T-helper 2 cell treated with Interferon-gamma antibody and Interleukin-4, amounts not matched to agents 5 μg/mL and 100 μg/mL, for 36 hours (primary cell): ENCODE data around the gene PLA2G6.
"Not testable (repeated sequence)": the region's sequence is repeated elsewhere in the genome, so short reads cannot be mapped to it uniquely, and the experiment has no call there.

Source experiments
- DNase-seq: peaks from one replicate; pipeline ENCODE4 v3.0.0; 2021; ENCODE audit warnings: low spot score
- H3K27ac Mint-ChIP-seq: one replicate; pipeline ENCODE4 v1.8.0; 2021; ENCODE audit warnings: mild to moderate bottlenecking, mixed read lengths
- H3K27me3 Mint-ChIP-seq: one replicate; pipeline ENCODE4 v1.8.0; 2021; ENCODE audit warnings: low read depth, mixed read lengths
- H3K36me3 Mint-ChIP-seq: one replicate; pipeline ENCODE4 v1.8.0; 2021; ENCODE audit warnings: low read depth, mixed read lengths
- H3K4me1 Mint-ChIP-seq: one replicate; pipeline ENCODE4 v1.8.0; 2021; ENCODE audit warnings: low read depth, mixed read lengths
- H3K4me3 Mint-ChIP-seq: one replicate; pipeline ENCODE4 v1.8.0; 2022; ENCODE audit warnings: mild to moderate bottlenecking, moderate library complexity, mixed read lengths
- H3K9me3 Mint-ChIP-seq: one replicate; pipeline ENCODE4 v1.8.0; 2021; ENCODE audit warnings: mixed read lengths

The PLA2G6 gene

DNA sequence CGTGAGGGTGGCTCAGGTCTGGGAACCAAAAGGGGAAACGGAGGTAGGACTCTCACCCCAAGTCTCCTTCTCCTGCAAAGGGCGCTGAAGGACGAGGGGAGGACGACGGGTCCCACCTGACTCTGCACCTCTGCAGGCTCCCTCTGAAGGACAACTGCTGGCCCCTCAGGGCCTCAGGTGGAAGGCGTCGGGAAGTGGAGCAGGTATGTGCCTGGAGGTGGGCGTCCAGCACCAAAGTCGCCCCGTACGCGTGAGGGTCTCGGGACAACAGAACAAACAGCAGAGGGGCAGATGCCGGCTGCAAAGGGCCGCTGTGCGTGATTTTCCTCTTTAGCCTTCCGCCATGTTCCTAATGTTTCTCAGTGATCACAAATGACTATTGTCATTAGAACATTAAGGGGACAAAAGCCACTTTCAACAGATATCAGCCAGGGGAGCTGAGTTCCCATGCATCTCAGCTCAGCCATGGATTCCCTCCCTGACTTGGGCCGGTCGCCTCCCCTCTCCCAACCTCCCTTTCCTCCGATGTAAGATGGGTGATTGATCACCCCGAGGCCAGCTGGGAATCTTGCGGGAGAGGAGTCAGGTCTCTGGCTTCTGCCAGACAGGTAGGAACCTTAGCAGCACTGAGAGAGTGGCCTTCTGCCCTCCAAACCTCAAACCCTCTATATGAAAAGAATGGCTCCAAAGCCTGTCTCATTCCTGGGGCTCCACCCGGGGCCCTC lies 98.5 kb downstream of the PLA2G6 start:
- no peak overlapping the region for H3K4me3 Mint-ChIP-seq
- no peak overlapping the region for H3K27ac Mint-ChIP-seq
- peaks cover 32% of the 10 kb centered on the region for H3K27me3 Mint-ChIP-seq
- H3K4me1 Mint-ChIP-seq = no peaks in the 10 kb centered on the region
- no peaks in the 10 kb centered on the region for H3K36me3 Mint-ChIP-seq
- H3K9me3 Mint-ChIP-seq = no peaks in the 10 kb centered on the region
- no peak for DNase-seq

DNA sequence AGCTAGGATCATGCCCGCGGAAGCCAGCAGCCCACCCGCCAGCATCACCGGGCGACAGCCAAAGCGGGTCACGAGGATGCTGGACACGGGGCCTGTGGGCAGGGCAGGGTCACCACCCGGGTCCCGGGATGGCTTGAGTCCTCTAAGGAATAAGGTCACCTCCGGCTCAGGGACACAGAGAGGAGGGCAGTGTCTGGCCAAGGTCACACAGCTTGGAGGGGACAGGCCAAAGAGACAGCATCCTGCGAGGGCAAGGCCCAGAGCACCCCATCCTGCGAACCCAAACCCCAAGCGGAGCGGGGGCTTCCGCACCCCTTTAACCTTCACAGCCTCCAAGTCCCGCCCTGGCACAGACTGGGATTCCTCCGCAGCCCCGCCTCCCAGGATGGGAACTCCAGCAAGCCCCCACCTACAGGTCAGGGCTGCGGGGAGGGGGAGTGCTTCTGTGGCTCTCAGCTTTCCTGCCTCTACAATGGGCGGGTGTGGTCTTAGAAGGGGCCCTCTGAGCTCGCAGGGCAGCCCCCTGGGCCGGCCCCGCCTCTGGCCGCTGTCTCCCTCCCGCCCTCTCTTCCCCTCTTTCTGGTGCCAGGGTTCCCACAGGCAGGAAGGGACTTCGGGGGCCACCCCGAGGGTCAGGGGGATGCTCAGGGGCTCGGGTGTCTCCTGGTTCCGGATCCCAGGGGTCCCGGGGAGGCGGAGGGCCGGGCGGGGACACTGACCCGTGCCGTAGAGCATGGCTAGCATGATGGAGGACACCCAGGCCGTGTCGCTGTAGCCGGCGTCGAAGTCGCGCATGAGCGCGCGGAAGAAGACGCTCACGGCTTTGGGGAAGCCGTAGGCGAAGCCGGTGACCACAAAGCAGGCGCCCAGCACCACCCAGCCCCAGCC lies 99.4 kb downstream of the PLA2G6 start:
- Mint-ChIP-seq H3K4me3 (no peak overlapping the region), H3K4me1 (no peaks in the 10 kb centered on the region), H3K27me3 (peaks cover 32% of the 10 kb centered on the region), H3K9me3 (no peaks in the 10 kb centered on the region), H3K27ac (no peak overlapping the region), H3K36me3 (no peaks in the 10 kb centered on the region)
- DNase-seq = no peak

DNA sequence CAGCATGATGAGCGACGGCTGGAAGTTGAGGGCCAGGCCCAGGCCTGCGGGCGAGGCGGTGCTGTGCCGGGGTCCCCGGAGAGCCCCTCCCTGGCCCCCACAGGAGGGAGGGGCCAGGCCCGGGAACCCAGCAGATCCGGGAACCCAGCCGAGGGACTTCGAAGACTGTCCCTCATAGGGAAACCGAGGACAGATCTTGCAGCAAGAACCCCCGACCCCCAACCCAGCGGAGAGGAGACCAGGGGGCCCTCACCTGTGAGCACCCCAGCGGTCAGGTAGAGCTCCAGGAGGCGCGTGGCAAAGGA lies 100.0 kb downstream of the PLA2G6 start:
- Mint-ChIP-seq H3K4me3 (no peak overlapping the region), H3K4me1 (no peaks in the 10 kb centered on the region), H3K27ac (no peak overlapping the region), H3K36me3 (no peaks in the 10 kb centered on the region), H3K9me3 (no peaks in the 10 kb centered on the region), H3K27me3 (peaks cover 32% of the 10 kb centered on the region)
- DNase-seq = no peak

DNA sequence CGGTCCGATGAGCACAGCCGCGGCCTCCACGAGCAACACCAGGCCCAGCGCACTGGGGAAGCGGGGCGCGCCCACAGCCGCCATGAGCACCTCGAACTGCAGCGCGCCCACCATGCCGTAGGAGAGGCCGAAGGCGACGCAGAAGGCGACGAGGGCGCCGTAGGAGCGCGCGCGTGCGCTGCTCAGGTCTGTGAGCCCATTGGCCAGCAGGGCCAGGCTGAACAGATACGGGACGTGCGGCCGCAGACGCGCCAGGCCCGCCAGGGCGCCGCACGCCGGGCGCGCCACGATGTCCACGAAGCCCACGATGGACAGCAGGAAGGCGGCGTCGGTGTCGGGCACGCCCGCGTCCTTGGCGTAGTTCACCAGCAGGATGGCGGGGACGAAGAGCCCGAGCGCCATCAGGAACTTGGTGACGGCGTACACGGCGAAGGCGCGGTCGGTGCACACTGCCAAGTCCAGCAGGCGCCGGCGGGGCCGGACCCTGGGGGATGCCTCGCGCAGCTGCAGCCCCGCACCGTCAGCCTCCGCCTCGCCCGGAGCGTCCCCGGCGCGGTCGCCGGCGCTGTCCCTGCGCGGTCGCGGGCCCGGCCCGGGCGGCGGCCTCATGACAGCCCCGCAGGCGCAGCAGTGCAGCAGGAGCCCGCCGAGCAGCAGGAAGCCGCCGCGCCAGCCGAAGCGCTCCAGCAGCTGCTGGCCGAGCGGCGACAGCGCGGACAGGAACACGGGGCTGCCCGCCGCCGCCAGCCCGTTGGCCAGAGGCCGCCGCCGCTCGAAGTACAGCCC lies 100.6 kb downstream of the PLA2G6 start:
- H3K27ac Mint-ChIP-seq = no peak overlapping the region
- no peak overlapping the region for H3K4me3 Mint-ChIP-seq
- H3K9me3 Mint-ChIP-seq = no peaks in the 10 kb centered on the region
- H3K36me3 Mint-ChIP-seq = no peaks in the 10 kb centered on the region
- no peaks in the 10 kb centered on the region for H3K4me1 Mint-ChIP-seq
- H3K27me3 Mint-ChIP-seq = peaks cover 32% of the 10 kb centered on the region
- DNase-seq = no peak

DNA sequence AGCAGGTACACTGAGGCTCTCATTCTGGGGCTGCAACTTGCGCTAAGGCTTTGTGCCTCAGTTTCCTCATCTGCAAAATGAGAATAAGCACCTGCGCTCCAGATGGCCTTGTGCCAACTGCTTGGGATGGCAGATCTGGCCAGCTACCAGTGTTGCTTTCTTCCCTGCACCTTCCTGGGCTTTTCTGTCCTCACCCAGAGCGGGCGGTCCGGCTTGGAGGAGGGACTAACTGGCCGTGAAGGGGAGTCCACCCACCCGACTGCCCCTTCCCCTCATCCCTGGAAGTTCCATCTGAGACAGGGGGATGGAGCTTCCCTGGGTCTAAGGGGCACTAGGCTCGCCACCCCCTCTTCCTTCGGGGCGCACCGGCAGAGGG lies 101.2 kb downstream of the PLA2G6 start:
- Mint-ChIP-seq H3K27me3 (peaks cover 32% of the 10 kb centered on the region), H3K36me3 (no peaks in the 10 kb centered on the region), H3K9me3 (no peaks in the 10 kb centered on the region), H3K4me3 (no peak overlapping the region), H3K4me1 (no peaks in the 10 kb centered on the region), H3K27ac (no peak overlapping the region)
- DNase-seq = no peak

DNA sequence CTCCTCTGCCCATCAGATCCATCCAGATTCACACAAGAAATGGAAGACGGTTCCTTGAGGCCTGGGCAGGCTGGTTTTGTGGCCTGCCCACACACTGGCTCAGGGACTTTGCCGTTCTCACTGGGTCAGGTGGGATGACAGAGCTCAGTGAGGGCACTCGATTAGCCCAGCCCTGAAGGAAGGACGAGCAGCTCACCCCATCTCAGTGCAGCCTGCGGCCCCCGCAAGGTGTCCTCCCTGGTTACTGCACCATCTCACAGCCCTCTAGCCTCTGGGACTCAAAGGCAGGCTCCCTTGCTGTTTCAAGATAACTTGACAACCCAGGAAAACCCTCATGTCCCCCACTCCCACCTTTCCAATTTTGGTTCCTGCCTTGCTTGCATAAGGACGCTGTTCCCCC lies 101.8 kb downstream of the PLA2G6 start:
- Mint-ChIP-seq H3K27me3 (peaks cover 32% of the 10 kb centered on the region), H3K4me1 (no peaks in the 10 kb centered on the region), H3K9me3 (no peaks in the 10 kb centered on the region), H3K27ac (no peak overlapping the region), H3K4me3 (no peak overlapping the region), H3K36me3 (no peaks in the 10 kb centered on the region)
- no peak for DNase-seq

DNA sequence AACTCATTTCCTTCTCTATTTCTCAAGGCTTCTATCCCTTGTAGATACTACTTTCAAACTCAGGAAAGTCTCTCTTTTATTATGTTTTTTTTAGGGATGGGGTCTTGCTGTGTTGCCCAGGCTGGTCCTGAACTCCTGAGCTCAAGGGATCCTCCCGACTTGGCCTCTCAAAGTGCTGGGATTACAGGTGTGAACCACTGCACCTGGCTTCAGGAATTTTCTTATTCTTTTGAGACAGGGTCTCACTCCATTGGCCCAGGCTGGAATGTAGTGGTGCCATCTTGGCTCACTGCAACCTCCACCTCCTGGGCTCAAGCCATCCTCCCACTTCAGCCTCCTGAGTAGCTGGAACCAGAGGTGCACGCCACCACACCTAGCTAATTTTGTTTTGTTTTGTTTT lies 102.4 kb downstream of the PLA2G6 start:
- H3K27ac Mint-ChIP-seq, H3K36me3 Mint-ChIP-seq, H3K9me3 Mint-ChIP-seq, DNase-seq, H3K4me1 Mint-ChIP-seq, H3K4me3 Mint-ChIP-seq: not testable (repeated sequence)
- H3K27me3 Mint-ChIP-seq = peaks cover 32% of the 10 kb centered on the region

DNA sequence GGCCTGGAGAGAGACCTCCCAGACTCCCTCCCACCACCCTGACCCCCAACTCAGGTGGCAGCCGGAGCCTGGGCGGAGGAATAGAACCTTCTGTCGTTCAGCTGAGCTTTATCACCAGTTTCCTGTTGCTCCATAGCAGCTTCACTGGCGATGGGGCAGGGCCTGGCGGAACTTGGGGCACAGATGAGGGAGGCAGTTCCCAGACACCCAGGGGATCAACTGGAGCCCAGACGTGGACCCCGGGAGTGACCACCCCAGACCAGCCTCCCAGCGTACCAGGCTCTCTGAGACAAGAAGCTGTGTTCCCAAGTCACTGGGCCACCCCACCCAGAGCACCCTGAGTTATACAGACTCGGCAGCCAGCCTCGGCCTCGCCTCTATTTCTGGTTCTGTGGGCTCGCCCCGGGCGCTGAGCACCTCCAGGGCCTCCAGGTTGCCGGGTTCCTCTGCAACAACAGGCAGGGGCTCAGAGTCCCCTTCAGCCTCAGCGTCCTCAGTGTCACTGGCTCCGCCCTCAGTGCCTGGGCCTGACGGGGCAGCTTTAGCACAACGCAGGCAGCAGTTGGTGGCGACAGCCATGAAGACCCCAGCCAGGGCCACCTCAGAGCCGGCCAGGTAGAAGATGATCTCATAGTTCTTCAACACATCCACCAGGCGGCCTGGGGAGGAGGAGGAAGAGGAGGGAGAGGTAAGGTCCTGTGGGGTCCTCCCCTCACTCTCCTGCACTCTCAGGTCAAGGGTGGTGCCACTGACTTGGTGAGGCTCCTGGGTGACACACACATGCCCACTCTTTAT lies 103.4 kb downstream of the PLA2G6 start:
- Mint-ChIP-seq H3K36me3 (no peaks in the 10 kb centered on the region), H3K27ac (no peak overlapping the region), H3K9me3 (no peaks in the 10 kb centered on the region), H3K4me1 (no peaks in the 10 kb centered on the region), H3K27me3 (peaks cover 30% of the 10 kb centered on the region), H3K4me3 (no peak overlapping the region)
- DNase-seq = no peak

DNA sequence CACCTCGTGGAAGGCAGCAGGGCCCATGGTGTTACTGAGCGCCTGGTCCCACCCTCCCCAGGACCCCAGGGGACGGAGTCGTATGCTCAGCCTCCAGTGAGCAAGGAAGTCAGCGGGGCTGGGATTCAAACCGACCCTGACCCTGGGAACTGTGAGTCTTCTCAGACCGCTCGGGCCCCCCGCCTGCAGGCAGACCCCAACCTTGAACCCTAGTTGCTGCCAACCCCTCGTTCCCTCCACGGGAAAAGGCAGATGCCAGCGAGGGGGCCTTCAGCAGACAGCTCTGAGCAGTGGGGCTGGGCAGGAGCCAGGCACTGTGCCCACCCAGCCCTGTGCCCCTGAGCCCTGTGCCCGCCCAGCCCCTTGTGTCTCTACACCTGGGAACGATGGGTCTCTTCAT lies 104.0 kb downstream of the PLA2G6 start:
- DNase-seq = no peak
- no peaks in the 10 kb centered on the region for H3K36me3 Mint-ChIP-seq
- H3K27me3 Mint-ChIP-seq = peaks cover 25% of the 10 kb centered on the region
- no peak overlapping the region for H3K27ac Mint-ChIP-seq
- no peaks in the 10 kb centered on the region for H3K4me1 Mint-ChIP-seq
- H3K9me3 Mint-ChIP-seq = no peaks in the 10 kb centered on the region
- no peak overlapping the region for H3K4me3 Mint-ChIP-seq

DNA sequence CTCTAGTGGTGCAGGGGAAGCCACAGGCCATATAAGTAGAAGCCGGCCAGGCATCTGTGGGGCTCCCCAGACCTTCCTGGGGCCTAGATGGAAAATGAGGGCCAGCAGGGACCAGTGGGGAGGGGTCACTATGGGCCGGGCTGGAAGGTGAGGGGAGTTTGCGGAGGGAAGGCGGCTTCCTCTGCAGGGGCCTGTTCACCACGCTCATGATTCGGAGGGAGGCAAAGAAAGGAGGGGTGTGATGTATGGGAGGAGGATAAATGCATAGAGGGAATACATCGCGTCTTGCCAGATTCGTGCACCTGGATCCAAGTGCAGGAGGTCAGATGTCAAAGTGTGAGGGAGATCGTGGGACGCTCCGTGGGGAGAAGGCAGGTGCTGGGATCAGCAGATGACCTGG lies 104.5 kb downstream of the PLA2G6 start:
- peaks cover 21% of the 10 kb centered on the region for H3K27me3 Mint-ChIP-seq
- DNase-seq = no peak
- no peaks in the 10 kb centered on the region for H3K9me3 Mint-ChIP-seq
- no peak overlapping the region for H3K4me3 Mint-ChIP-seq
- no peak overlapping the region for H3K27ac Mint-ChIP-seq
- no peaks in the 10 kb centered on the region for H3K36me3 Mint-ChIP-seq
- H3K4me1 Mint-ChIP-seq = no peaks in the 10 kb centered on the region

DNA sequence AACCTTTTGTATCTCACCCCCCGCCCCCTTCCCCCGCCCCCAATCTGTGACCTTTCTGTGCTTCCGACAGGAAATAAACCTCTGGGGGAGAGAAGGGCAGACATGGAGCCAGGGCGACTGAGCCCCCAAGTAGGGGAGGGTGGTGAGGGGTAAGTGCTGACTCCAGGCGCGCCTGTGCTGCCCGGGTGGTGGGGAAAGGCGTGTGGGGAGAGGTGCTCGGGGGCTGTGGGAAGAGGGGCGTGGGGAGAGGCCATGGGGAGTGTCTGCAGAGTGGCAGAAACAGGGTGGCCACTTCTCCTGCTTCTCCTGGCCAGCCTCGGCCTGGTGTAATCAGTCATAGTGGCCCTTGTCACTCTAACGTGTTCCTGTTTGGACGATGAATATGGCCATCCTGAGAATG lies 105.7 kb downstream of the PLA2G6 start:
- Mint-ChIP-seq H3K4me1 (no peaks in the 10 kb centered on the region), H3K36me3 (no peaks in the 10 kb centered on the region), H3K27me3 (peaks cover 16% of the 10 kb centered on the region), H3K27ac (no peak overlapping the region), H3K9me3 (no peaks in the 10 kb centered on the region), H3K4me3 (no peak overlapping the region)
- DNase-seq = no peak

DNA sequence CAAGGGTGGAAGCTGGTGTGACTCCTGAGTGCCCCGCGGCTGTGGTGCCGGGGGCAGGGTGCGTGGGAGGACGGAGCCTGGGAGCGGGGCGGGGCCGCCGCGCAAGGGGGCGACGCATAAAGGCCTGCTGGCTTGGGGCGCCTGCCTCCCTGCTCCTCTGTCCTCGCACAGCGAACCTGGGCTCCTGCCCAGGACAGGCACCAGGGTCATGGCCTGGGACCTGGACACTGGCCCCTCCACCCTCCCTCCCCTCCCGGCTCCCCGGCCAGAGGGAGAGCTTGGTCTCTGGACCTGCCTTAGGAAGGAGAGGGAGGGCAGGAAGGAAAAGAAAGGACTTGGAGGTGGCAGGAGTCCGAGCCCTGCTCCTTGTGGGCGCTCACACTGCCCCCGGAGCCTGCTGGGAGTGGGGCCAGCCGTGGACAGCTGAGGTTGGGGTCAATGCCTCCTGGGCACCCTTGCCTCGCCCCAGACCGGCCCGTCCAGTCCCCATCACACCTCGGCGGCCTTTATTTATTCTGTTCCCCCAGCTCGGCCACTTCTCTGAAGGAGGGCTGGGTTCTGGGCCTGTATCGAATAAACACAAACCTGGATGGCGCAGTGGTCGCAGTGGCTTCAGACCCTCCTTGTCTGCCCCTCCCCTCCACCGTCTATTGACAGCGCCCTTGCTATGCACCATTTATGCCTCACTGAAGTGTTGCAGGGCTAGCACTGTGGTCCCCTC lies 106.4 kb downstream of the PLA2G6 start:
- Mint-ChIP-seq H3K27me3 (peaks cover 11% of the 10 kb centered on the region), H3K9me3 (no peaks in the 10 kb centered on the region), H3K36me3 (no peaks in the 10 kb centered on the region), H3K27ac (no peak overlapping the region), H3K4me1 (no peaks in the 10 kb centered on the region), H3K4me3 (no peak overlapping the region)
- no peak for DNase-seq
